ENCODE measurements around the gene VASN. TPM values are rescaled to one million over a fixed set of nuclear protein-coding genes. Genes with fewer than 3 reads are reported as not detected.
A peak's percentile ranks its signal among the peaks of the same experiment; 100 is the strongest.

VASN gene
- total RNA-seq, 1 donor from 2014 or later = 62.7 TPM

- no peak for TF ChIP-seq CTCF (IDR thresholded peaks at IDR 0.05)
- no peak overlapping the region for H3K4me3 Mint-ChIP-seq (ENCODE audit: unreplicated experiment)
- no peaks in the 10 kb centered on the region for H3K27me3 Mint-ChIP-seq (ENCODE audit: unreplicated experiment)
- no peaks in the 10 kb centered on the region for H3K36me3 Mint-ChIP-seq (ENCODE audit: unreplicated experiment)
- no peaks in the 10 kb centered on the region for H3K9me3 Mint-ChIP-seq (ENCODE audit: unreplicated experiment)
- no peak for DNase-seq (ENCODE audit: extremely low spot score, unreplicated experiment)
- H3K27ac Mint-ChIP-seq (ENCODE audit: unreplicated experiment) = peak overlapping the region; percentile 86
- peaks cover 92% of the 10 kb centered on the region for H3K4me1 Mint-ChIP-seq (ENCODE audit: unreplicated experiment)
Observed at GRCh38 chr16:4389051-4389955, 17.7 kb downstream of the VASN start.

DNA sequence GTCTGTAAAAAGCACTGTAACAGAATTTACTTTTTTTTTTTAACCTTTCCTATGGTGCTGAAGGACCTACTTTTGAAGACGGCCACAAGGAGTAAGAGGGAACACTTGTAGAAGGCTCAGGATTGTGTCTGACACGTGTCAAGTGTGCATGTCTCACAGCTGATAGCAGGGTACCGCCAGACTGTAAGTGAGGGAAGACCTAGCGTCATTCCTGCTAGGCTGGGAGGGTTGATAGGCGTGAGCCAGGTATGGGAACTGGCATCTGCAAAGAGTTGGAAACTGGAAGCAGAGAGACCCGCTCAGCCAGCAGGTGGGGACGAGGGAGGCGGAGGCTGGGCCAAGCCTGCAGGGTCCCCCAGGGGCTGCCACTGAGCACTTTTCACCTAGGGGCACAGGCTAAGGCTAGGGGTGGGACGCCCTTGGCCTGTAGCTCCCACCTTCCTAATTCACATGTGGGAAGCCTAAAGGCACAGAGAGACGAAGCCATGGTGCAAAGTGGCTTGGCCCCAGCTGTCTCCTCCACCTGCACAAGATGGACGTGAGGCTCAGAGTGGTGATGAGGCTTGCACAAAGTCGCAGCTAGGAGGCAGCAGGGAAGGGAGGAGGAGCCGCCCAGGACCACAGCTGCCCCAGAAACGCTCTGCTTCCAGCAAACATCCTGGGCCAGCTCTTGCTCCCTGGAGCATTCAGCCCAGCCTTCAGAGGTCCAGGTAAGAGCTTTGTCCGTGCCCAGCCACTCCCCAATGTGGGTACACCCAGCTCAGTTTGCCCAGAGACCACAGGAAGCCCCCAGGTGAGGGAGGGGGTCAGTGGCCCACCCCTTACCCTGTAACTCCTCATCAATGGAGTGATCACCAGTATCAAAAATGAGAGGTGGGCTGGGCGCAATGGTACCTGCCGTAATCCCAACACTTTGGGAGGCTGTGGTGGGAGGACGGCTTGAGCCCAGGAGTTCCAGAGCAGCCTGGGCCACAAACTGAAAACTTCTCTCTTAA lies 18.9 kb downstream of the VASN start:
- Mint-ChIP-seq H3K36me3 (ENCODE audit: unreplicated experiment) (no peaks in the 10 kb centered on the region), H3K27me3 (ENCODE audit: unreplicated experiment) (no peaks in the 10 kb centered on the region), H3K4me3 (ENCODE audit: unreplicated experiment) (no peak overlapping the region), H3K9me3 (ENCODE audit: unreplicated experiment) (no peaks in the 10 kb centered on the region), H3K27ac (ENCODE audit: unreplicated experiment) (peak overlapping the region; percentile 86), H3K4me1 (ENCODE audit: unreplicated experiment) (peaks cover 83% of the 10 kb centered on the region)
- peak; percentile 18 for TF ChIP-seq CTCF (IDR thresholded peaks at IDR 0.05)
- DNase-seq (ENCODE audit: extremely low spot score, unreplicated experiment) = no peak

- no peaks in the 10 kb centered on the region for H3K9me3 Mint-ChIP-seq (ENCODE audit: unreplicated experiment)
- H3K27ac Mint-ChIP-seq (ENCODE audit: unreplicated experiment) = peak overlapping the region; percentile 63
- H3K27me3 Mint-ChIP-seq (ENCODE audit: unreplicated experiment) = no peaks in the 10 kb centered on the region
- DNase-seq (ENCODE audit: extremely low spot score, unreplicated experiment) = no peak
- H3K36me3 Mint-ChIP-seq (ENCODE audit: unreplicated experiment) = no peaks in the 10 kb centered on the region
- TF ChIP-seq CTCF (IDR thresholded peaks at IDR 0.05) = no peak
- no peak overlapping the region for H3K4me3 Mint-ChIP-seq (ENCODE audit: unreplicated experiment)
- H3K4me1 Mint-ChIP-seq (ENCODE audit: unreplicated experiment) = peaks cover 70% of the 10 kb centered on the region
Observed at GRCh38 chr16:4391631-4392381, 20.2 kb downstream of the VASN start.

- no peaks in the 10 kb centered on the region for H3K36me3 Mint-ChIP-seq (ENCODE audit: unreplicated experiment)
- no peaks in the 10 kb centered on the region for H3K27me3 Mint-ChIP-seq (ENCODE audit: unreplicated experiment)
- H3K4me1 Mint-ChIP-seq (ENCODE audit: unreplicated experiment) = peaks cover 62% of the 10 kb centered on the region
- peak overlapping the region; percentile 77 for H3K27ac Mint-ChIP-seq (ENCODE audit: unreplicated experiment)
- H3K4me3 Mint-ChIP-seq (ENCODE audit: unreplicated experiment) = peak overlapping the region; percentile 4
- TF ChIP-seq CTCF (IDR thresholded peaks at IDR 0.05) = no peak
- no peaks in the 10 kb centered on the region for H3K9me3 Mint-ChIP-seq (ENCODE audit: unreplicated experiment)
- peak; percentile 88 for DNase-seq (ENCODE audit: extremely low spot score, unreplicated experiment)
Observed at GRCh38 chr16:4392382-4393239, 21.0 kb downstream of the VASN start.

Data from osteocyte (in vitro differentiated cells).